Activated CD4-positive, CD25-positive, alpha-beta regulatory T cell treated with anti-CD3 and anti-CD28 coated beads, Interleukin-2, amount 50 U/mL, for 16 hours (primary cell): ENCODE results near the gene PATJ.
"Not testable (repeated sequence)": the region's sequence is repeated elsewhere in the genome, so short reads cannot be mapped to it uniquely, and the experiment has no call there.

Experiments used
- DNase-seq: peaks from one replicate; pipeline ENCODE4 v3.0.0-alpha.2; 2020; ENCODE audit warnings: low read depth, low spot score

The PATJ gene

GRCh38 chr1:61888808-61889207, 146.5 kb downstream of the PATJ start:
- DNase-seq = no peak

- DNase-seq = not testable (repeated sequence)
Observed at GRCh38 chr1:61890435-61890834, 148.2 kb downstream of the PATJ start.

- DNase-seq = no peak
Observed at GRCh38 chr1:61892977-61893376, 150.7 kb downstream of the PATJ start.

- not testable (repeated sequence) for DNase-seq
Observed at GRCh38 chr1:61894296-61894695, 152.0 kb downstream of the PATJ start.

GRCh38 chr1:61895175-61895574, 152.9 kb downstream of the PATJ start:
- no peak for DNase-seq

GRCh38 chr1:61898658-61899057, 156.4 kb downstream of the PATJ start:
- DNase-seq = no peak

GRCh38 chr1:61904354-61904753, 162.1 kb downstream of the PATJ start:
- DNase-seq = no peak

- DNase-seq = no peak
Observed at GRCh38 chr1:61907102-61907501, 164.8 kb downstream of the PATJ start.

GRCh38 chr1:61910035-61910434, 167.8 kb downstream of the PATJ start:
- DNase-seq = no peak

- no peak for DNase-seq
Observed at GRCh38 chr1:61914823-61915482, 172.7 kb downstream of the PATJ start.

- DNase-seq = no peak
Observed at GRCh38 chr1:61921435-61921834, 179.2 kb downstream of the PATJ start.

GRCh38 chr1:61922950-61923480, 180.7 kb downstream of the PATJ start:
- DNase-seq = no peak

- no peak for DNase-seq
Observed at GRCh38 chr1:61925591-61926298, 183.5 kb downstream of the PATJ start.

GRCh38 chr1:61926597-61926996, 184.3 kb downstream of the PATJ start:
- DNase-seq = no peak

- no peak for DNase-seq
Observed at GRCh38 chr1:61930116-61930645, 187.9 kb downstream of the PATJ start.

GRCh38 chr1:61931587-61932279, 189.5 kb downstream of the PATJ start:
- no peak for DNase-seq

- DNase-seq = no peak
Observed at GRCh38 chr1:61935516-61935915, 193.2 kb downstream of the PATJ start.

- DNase-seq = no peak
Observed at GRCh38 chr1:61936839-61937238, 194.6 kb downstream of the PATJ start.

- no peak for DNase-seq
Observed at GRCh38 chr1:61941794-61942193, 199.5 kb downstream of the PATJ start.

- no peak for DNase-seq
Observed at GRCh38 chr1:61942856-61943255, 200.6 kb downstream of the PATJ start.

GRCh38 chr1:61948685-61949084, 206.4 kb downstream of the PATJ start:
- not testable (repeated sequence) for DNase-seq

- no peak for DNase-seq
Observed at GRCh38 chr1:61950418-61950817, 208.1 kb downstream of the PATJ start.
